GM03348 (cell line): ENCODE measurements around the gene APC.
A peak's percentile ranks its signal among the peaks of the same experiment; 100 is the strongest.

ENCODE experiments used
- DNase-seq: peaks from one replicate; pipeline ENCODE4 v3.0.0; 2012; ENCODE audit warnings: low spot score

APC gene

GRCh38 chr5:112737463-112738190 is at the start of gene APC:
APC (plus strand) TSS chr5:112737885; CDS start chr5:112754891, 17,006 bp downstream.
- peak; percentile 97 for DNase-seq

DNA sequence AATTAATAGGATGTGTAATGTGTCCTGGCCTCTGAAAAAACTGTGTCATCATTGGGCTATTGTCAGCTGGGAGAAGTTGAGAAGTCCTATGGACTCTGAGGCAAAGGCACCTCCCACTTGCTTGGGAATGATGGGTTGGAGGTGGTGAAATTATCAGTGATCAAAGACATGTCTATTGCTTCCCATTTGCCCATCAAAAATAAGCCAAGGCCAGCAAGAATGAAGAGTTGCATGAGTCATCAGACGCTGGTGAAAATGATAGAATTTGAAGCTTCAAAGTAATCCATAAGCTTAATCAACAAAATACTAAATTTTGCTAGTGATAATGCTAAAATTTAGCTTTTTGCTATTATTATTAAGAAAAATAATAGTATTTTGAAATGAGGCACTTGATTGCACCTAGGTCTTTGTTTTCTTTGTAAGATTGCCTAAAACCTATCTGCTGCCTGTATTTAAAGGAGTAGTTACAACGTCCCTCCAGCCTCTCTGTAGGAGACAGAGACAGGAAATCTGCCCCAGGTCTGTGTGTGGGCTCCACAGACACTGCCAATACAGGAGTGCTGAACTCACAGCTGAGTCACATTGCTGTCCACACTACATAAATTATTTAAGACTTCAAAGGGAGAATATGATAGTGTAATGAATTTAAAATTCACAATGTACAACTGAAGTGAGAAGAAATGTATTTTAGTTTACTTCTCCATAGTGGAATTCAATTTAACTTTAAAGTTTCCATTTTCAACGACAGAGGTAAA is 48.4 kb upstream of the APC start:
- peak; percentile 44 for DNase-seq

GRCh38 chr5:112690605-112691338 is 46.9 kb upstream of the APC start:
- DNase-seq, result no peak

DNA sequence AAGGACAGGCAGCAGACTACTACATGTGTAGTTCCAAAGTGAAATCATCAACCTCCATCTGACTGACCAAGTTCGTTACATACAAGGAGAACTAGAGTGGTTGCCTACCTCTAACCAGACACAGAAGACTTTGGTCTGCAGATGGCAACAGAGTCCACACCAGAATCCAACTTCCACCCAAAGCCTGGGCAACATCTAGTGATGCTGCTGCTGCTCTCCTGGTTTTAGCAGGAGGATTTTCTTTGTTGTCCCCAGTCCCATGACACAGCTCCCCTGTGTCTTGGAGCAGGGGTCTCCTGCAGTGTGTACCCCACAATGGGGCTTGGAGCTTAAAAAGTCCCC is 46.4 kb upstream of the APC start:
- DNase-seq, result no peak

DNA sequence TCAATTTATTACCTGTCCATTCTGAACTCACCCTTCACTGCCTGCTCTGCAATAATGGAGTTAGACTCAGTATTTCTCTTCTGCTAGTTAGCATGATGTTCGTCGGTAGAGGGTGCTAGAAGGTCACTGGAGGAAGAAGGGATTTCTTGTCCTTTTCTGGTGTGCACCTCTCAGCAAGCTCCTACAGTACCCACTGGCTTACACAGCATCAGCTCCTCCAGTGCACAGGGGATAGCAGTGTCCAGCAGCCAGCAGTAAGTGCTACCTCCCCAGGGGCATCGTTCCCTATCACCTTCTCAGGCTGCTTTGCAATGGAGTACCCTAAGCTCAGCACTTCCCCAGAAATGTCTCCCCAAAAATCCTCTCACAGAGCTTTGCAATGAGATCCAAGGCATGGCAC is 45.9 kb upstream of the APC start:
- no peak for DNase-seq

DNA sequence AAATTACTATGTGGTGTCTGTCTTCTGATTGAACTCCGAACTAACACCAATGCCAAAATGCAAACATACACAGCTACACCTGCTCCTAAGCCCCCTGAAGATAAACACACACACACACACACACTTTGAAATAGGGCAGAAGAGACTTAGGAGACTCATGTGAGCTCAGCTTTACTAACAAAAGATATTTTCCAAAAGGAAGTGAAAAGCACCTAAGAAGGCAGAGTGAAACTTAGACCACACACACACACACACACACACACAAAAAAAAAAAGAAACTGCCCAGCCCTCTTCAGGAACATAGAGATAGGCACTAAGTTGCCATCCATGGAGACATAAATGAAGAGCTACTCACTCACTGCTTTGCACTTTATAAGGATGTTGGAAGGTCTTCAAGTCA is 45.2 kb upstream of the APC start:
- DNase-seq, result no peak

GRCh38 chr5:112693301-112693700 is 44.4 kb upstream of the APC start:
- DNase-seq, result no peak

GRCh38 chr5:112694853-112695709 is 42.6 kb upstream of the APC start:
- DNase-seq, result peak; percentile 80

GRCh38 chr5:112696786-112697185 is 40.9 kb upstream of the APC start:
- no peak for DNase-seq

DNA sequence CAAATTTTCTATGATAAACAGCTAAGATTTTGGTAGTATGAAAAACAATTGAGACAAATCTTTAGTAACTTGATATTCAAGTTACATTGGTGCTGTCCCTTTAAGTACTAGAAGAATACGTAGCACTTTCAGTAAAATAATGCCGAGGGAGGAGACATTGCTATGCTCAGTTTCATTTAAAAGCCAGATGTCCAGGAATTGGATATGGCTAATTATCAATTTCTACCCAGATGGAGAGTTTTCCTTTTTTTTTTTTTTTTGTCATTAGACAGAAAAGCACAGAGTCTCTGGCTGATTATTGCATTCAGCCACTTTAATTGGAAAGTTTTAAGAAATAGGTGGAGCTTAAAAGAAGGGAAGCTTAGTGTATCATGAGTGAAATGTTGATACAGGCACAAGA is 40.4 kb upstream of the APC start:
- no peak for DNase-seq

DNA sequence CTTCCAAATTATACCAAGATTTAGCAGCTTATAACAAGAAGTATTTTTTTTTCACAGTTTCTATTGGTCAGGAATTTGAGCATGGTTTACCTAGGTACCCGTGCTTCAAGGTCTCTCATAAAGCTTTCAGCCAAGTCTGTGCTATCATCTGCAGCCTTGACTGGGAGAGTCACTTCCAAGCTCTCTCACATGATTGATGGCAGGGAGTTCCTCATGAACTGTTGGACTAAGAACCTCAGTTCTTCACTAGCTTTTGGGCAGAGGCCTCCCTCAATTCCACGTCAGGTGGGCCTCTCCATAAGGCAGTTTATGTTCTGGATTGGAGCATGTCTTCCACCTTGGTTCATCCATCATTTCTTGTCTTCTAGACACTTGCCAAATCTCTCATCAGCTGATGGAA is 39.9 kb upstream of the APC start:
- no peak for DNase-seq

- DNase-seq, result no peak
These were observed 33.5 kb upstream of the APC start for GRCh38 chr5:112703866-112704820.

- DNase-seq, result no peak
These were observed 31.2 kb upstream of the APC start for GRCh38 chr5:112706446-112707016.

DNA sequence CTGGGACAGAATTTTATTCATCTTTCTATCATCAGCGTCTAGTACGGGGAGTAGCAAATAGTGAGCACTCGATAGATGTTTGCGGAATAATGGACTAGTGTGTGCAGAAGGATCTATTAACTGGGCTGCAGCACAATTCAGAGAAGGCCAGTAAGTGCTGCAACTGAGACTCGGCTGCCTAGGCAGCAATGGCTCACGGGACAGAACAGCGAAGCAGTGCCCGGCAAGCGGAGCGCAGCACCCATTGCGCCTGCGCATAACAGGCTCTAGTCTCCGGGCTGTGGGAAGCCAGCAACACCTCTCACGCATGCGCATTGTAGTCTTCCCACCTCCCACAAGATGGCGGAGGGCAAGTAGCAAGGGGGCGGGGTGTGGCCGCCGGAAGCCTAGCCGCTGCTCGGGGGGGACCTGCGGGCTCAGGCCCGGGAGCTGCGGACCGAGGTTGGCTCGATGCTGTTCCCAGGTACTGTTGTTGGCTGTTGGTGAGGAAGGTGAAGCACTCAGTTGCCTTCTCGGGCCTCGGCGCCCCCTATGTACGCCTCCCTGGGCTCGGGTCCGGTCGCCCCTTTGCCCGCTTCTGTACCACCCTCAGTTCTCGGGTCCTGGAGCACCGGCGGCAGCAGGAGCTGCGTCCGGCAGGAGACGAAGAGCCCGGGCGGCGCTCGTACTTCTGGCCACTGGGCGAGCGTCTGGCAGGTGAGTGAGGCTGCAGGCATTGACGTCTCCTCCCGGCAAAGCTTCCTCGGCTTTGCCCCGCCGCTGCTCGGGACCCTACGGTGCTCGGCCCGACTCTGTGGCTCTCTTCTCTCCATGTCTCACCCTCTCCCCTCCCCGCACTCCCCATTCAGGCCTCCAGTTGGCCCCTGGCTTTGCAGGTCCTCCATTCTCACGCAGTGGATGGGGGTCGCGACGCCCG is 30.2 kb upstream of the APC start:
- DNase-seq, result peak; percentile 99

DNA sequence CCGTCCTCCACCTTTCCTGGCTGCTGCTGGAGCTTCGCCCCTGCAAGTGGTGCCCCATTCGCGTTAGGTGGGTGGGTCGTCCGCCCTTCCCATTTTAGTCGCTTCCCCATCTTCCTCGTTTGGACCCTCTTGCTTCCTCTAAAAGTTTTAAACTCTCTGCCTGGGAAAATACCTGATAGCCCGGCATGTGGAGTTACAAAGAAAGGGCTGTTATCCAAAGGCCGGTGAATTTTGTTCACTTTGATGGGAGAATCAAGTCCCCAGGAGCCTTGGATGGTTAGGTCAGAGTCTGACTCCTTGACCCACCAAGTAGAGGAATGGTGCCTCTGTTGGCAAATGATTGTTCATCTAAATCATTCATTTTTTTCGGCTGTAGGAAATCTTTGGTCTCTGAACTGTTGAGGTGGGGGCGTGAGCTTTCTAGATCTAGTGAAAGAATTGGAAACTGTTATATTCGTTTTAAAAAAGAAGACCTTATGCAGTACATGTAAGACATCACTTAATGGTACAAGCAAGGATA is 29.5 kb upstream of the APC start:
- no peak for DNase-seq

DNA sequence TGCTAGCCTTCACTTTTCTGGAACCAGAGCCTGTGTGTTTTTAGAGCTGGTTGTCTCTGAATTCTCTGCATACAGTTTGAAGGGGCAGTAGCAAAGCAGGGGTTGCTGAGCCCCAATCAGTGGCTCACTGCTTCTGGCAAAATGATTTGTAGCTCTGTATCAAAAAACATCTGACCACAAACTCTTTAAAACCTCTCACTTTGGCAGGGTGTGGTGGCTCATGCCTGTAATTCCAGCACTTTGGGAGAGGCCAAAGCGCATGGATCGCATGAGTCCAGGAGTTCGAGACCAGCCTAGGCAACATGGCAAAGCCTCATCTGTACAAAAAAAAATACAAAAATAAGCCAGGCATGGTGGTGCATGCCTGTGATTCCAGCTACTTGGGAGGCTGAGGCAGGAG is 28.3 kb upstream of the APC start:
- no peak for DNase-seq

DNA sequence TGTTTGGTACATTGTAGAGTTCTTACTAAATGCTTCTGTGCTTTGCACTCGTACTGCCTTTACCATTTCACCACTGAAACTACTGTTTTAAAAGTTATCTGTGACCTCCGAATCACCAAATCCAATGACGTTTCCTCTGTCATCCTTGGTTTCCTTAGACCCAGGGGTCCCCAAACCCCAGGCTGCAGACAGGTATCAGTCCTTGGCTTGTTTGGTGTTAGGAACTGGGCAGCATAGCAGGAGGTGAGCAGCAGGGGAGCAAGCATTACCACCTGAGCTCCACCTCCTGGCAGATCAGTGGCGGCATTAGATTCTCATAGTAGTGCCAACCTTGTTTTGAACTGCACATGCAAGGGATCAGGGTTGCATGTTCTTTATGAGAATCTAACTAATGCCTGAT is 26.8 kb upstream of the APC start:
- DNase-seq, result no peak

GRCh38 chr5:112711436-112711835 is 26.2 kb upstream of the APC start:
- no peak for DNase-seq

DNA sequence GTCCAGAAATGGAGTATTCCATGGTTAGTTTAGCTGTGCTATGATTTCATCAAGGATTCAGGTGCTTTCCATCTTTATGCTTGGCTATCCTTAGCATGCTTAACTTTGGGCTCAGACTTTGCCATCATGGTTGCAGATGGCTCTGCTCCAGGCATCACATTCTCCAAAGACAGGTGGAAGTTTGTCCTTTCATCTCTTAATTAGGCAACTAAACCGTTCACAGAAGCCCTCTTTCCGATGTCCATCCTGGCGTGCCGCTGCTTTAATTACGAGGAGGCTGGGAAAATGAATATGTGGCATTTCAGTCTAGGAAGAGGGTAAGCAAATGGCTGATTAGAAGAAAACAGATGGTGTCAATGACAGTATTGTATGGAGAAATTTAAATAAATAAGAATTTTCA is 24.5 kb upstream of the APC start:
- DNase-seq, result no peak
